ENCODE data around the gene CACNA1D.
A peak's percentile ranks its signal among the peaks of the same experiment; 100 is the strongest.

CACNA1D gene

GRCh38 chr3:53495146-53495519, 722 bp downstream of the CACNA1D start:
- 1 to 2% methylated on average over 12 to 13 of the region's 27 CpGs for WGBS, 2 experiments (ENCODE audit: insufficient coverage in 2 of 2)
- Histone ChIP-seq H3K4me3 (ENCODE audit: extremely low read depth, insufficient read depth, low read length, poor library complexity, severe bottlenecking) (peak overlapping the region; percentile 31), H3K27ac (ENCODE audit: low read depth, low read length, severe bottlenecking) (no peak overlapping the region), H3K9me3 (ENCODE audit: control insufficient read depth, low read length) (no peaks in the 10 kb centered on the region), H3K4me1 (ENCODE audit: control insufficient read depth, insufficient read depth, low read length, poor library complexity, severe bottlenecking) (peaks cover 20% of the 10 kb centered on the region), H3K36me3 (ENCODE audit: control insufficient read depth, insufficient read depth, low read length) (no peaks in the 10 kb centered on the region)

GRCh38 chr3:53495520-53496391, 1.3 kb downstream of the CACNA1D start:
- no peaks in the 10 kb centered on the region for H3K36me3 ChIP-seq (ENCODE audit: control insufficient read depth, insufficient read depth, low read length)
- no peaks in the 10 kb centered on the region for H3K9me3 ChIP-seq (ENCODE audit: control insufficient read depth, low read length)
- no peak overlapping the region for H3K27ac ChIP-seq (ENCODE audit: low read depth, low read length, severe bottlenecking)
- H3K4me3 ChIP-seq (ENCODE audit: extremely low read depth, insufficient read depth, low read length, poor library complexity, severe bottlenecking), result peak overlapping the region; percentile 31
- 5 to 7% methylated on average over 40 to 48 of the region's 57 CpGs for WGBS, 2 experiments (ENCODE audit: insufficient coverage in 2 of 2)
- peaks cover 20% of the 10 kb centered on the region for H3K4me1 ChIP-seq (ENCODE audit: control insufficient read depth, insufficient read depth, low read length, poor library complexity, severe bottlenecking)

GRCh38 chr3:53496392-53496670, 1.9 kb downstream of the CACNA1D start:
- 56 to 86% methylated on average over 2 of the region's 2 CpGs for WGBS, 2 experiments (ENCODE audit: insufficient coverage in 2 of 2)
- Histone ChIP-seq H3K4me3 (ENCODE audit: extremely low read depth, insufficient read depth, low read length, poor library complexity, severe bottlenecking) (no peak overlapping the region), H3K27ac (ENCODE audit: low read depth, low read length, severe bottlenecking) (no peak overlapping the region), H3K9me3 (ENCODE audit: control insufficient read depth, low read length) (no peaks in the 10 kb centered on the region), H3K36me3 (ENCODE audit: control insufficient read depth, insufficient read depth, low read length) (no peaks in the 10 kb centered on the region), H3K4me1 (ENCODE audit: control insufficient read depth, insufficient read depth, low read length, poor library complexity, severe bottlenecking) (peaks cover 20% of the 10 kb centered on the region)

GRCh38 chr3:53496984-53497383, 2.6 kb downstream of the CACNA1D start:
- Histone ChIP-seq H3K9me3 (ENCODE audit: control insufficient read depth, low read length) (no peaks in the 10 kb centered on the region), H3K4me1 (ENCODE audit: control insufficient read depth, insufficient read depth, low read length, poor library complexity, severe bottlenecking) (peaks cover 20% of the 10 kb centered on the region), H3K4me3 (ENCODE audit: extremely low read depth, insufficient read depth, low read length, poor library complexity, severe bottlenecking) (no peak overlapping the region), H3K36me3 (ENCODE audit: control insufficient read depth, insufficient read depth, low read length) (no peaks in the 10 kb centered on the region), H3K27ac (ENCODE audit: low read depth, low read length, severe bottlenecking) (no peak overlapping the region)
- 79 to 86% methylated on average over 2 to 3 of the region's 5 CpGs for WGBS, 2 experiments (ENCODE audit: insufficient coverage in 2 of 2)

GRCh38 chr3:53498806-53499641, 4.6 kb downstream of the CACNA1D start:
- WGBS, 2 experiments (ENCODE audit: insufficient coverage in 2 of 2), result 59 to 80% methylated on average over 4 to 5 of the region's 8 CpGs
- H3K4me1 ChIP-seq (ENCODE audit: control insufficient read depth, insufficient read depth, low read length, poor library complexity, severe bottlenecking), result peaks cover 18% of the 10 kb centered on the region
- no peaks in the 10 kb centered on the region for H3K9me3 ChIP-seq (ENCODE audit: control insufficient read depth, low read length)
- H3K36me3 ChIP-seq (ENCODE audit: control insufficient read depth, insufficient read depth, low read length), result no peaks in the 10 kb centered on the region
- H3K27ac ChIP-seq (ENCODE audit: low read depth, low read length, severe bottlenecking), result no peak overlapping the region
- no peak overlapping the region for H3K4me3 ChIP-seq (ENCODE audit: extremely low read depth, insufficient read depth, low read length, poor library complexity, severe bottlenecking)

- WGBS, 2 experiments (ENCODE audit: insufficient coverage in 2 of 2), result 90 to 100% methylated on average over 2 to 3 of the region's 7 CpGs
- Histone ChIP-seq H3K9me3 (ENCODE audit: control insufficient read depth, low read length) (no peaks in the 10 kb centered on the region), H3K36me3 (ENCODE audit: control insufficient read depth, insufficient read depth, low read length) (no peaks in the 10 kb centered on the region), H3K4me3 (ENCODE audit: extremely low read depth, insufficient read depth, low read length, poor library complexity, severe bottlenecking) (no peak overlapping the region), H3K27ac (ENCODE audit: low read depth, low read length, severe bottlenecking) (no peak overlapping the region), H3K4me1 (ENCODE audit: control insufficient read depth, insufficient read depth, low read length, poor library complexity, severe bottlenecking) (peaks cover 14% of the 10 kb centered on the region)
Observed at GRCh38 chr3:53500165-53500777, 5.9 kb downstream of the CACNA1D start.

- 81 to 84% methylated on average over 6 of the region's 8 CpGs for WGBS, 2 experiments (ENCODE audit: insufficient coverage in 2 of 2)
- no peak overlapping the region for H3K27ac ChIP-seq (ENCODE audit: low read depth, low read length, severe bottlenecking)
- H3K4me3 ChIP-seq (ENCODE audit: extremely low read depth, insufficient read depth, low read length, poor library complexity, severe bottlenecking), result no peak overlapping the region
- H3K36me3 ChIP-seq (ENCODE audit: control insufficient read depth, insufficient read depth, low read length), result no peaks in the 10 kb centered on the region
- H3K4me1 ChIP-seq (ENCODE audit: control insufficient read depth, insufficient read depth, low read length, poor library complexity, severe bottlenecking), result peaks cover 12% of the 10 kb centered on the region
- H3K9me3 ChIP-seq (ENCODE audit: control insufficient read depth, low read length), result no peaks in the 10 kb centered on the region
Observed at GRCh38 chr3:53501178-53501577, 6.8 kb downstream of the CACNA1D start.

- H3K36me3 ChIP-seq (ENCODE audit: control insufficient read depth, insufficient read depth, low read length), result no peaks in the 10 kb centered on the region
- 83 to 90% methylated on average over 1 to 3 of the region's 4 CpGs for WGBS, 2 experiments (ENCODE audit: insufficient coverage in 2 of 2)
- H3K27ac ChIP-seq (ENCODE audit: low read depth, low read length, severe bottlenecking), result no peak overlapping the region
- no peaks in the 10 kb centered on the region for H3K9me3 ChIP-seq (ENCODE audit: control insufficient read depth, low read length)
- H3K4me1 ChIP-seq (ENCODE audit: control insufficient read depth, insufficient read depth, low read length, poor library complexity, severe bottlenecking), result peaks cover 9% of the 10 kb centered on the region
- no peak overlapping the region for H3K4me3 ChIP-seq (ENCODE audit: extremely low read depth, insufficient read depth, low read length, poor library complexity, severe bottlenecking)
Observed at GRCh38 chr3:53502737-53503136, 8.3 kb downstream of the CACNA1D start.

- 94 to 100% methylated on average over 2 to 5 of the region's 5 CpGs for WGBS, 2 experiments (ENCODE audit: insufficient coverage in 2 of 2)
- peaks cover 5% of the 10 kb centered on the region for H3K4me1 ChIP-seq (ENCODE audit: control insufficient read depth, insufficient read depth, low read length, poor library complexity, severe bottlenecking)
- no peaks in the 10 kb centered on the region for H3K9me3 ChIP-seq (ENCODE audit: control insufficient read depth, low read length)
- H3K36me3 ChIP-seq (ENCODE audit: control insufficient read depth, insufficient read depth, low read length), result no peaks in the 10 kb centered on the region
- H3K27ac ChIP-seq (ENCODE audit: low read depth, low read length, severe bottlenecking), result no peak overlapping the region
- no peak overlapping the region for H3K4me3 ChIP-seq (ENCODE audit: extremely low read depth, insufficient read depth, low read length, poor library complexity, severe bottlenecking)
Observed at GRCh38 chr3:53503195-53503594, 8.8 kb downstream of the CACNA1D start.

GRCh38 chr3:53506110-53506762, 11.8 kb downstream of the CACNA1D start:
- H3K36me3 ChIP-seq (ENCODE audit: control insufficient read depth, insufficient read depth, low read length), result no peaks in the 10 kb centered on the region
- no peaks in the 10 kb centered on the region for H3K4me1 ChIP-seq (ENCODE audit: control insufficient read depth, insufficient read depth, low read length, poor library complexity, severe bottlenecking)
- H3K4me3 ChIP-seq (ENCODE audit: extremely low read depth, insufficient read depth, low read length, poor library complexity, severe bottlenecking), result no peak overlapping the region
- no peaks in the 10 kb centered on the region for H3K9me3 ChIP-seq (ENCODE audit: control insufficient read depth, low read length)
- WGBS, 2 experiments (ENCODE audit: insufficient coverage in 2 of 2), result 90 to 100% methylated on average over 2 to 4 of the region's 4 CpGs
- no peak overlapping the region for H3K27ac ChIP-seq (ENCODE audit: low read depth, low read length, severe bottlenecking)
